T-helper 2 cell treated with Interferon-gamma antibody and Interleukin-4, amounts not matched to agents 100 ng/mL and 5 ng/mL, for 36 hours (primary cell): ENCODE measurements around the gene PPP6R2. TPM values are rescaled to one million over a fixed set of nuclear protein-coding genes. Genes with fewer than 3 reads are reported as not detected.
"Not testable (repeated sequence)": the region's sequence is repeated elsewhere in the genome, so short reads cannot be mapped to it uniquely, and the experiment has no call there.

ENCODE experiments used
- intact Hi-C: fragments of 100-400 bp; cut with micrococcal nuclease; formaldehyde crosslinking; loops from one replicate; pipeline ENCODE4 v1.15.1; 2023
- total RNA-seq: library from RNA; stranded (reverse); gene quantifications from 2 replicates; pipeline ENCODE4 v1.2.3, GENCODE V29; 2022

Gene PPP6R2
- total RNA-seq, 1 donor from 2014 or later, result 54.9 TPM

DNA sequence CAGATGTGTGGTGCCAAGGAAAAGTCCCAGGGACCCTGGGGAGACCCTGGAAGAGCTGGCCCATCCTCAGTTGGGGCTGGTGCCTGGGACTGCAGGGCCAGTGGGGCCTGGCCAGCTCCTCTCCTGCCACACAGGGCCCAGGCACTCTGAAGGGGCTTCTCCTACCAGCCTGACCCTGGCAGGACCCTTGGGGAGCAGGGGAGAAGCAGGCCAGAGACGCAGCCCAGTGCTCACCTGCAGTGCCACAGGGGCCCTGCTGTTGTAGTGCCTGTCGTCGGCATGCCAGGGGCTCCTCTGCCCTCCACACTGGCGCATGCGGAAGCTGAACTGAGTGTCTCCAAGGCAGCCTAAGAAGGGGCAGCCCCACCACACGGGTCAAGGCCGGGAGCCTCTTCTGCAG is 25.5 kb upstream of the PPP6R2 start:
- intact Hi-C loops, result no loop called here

GRCh38 chr22:50318356-50318697 is 24.8 kb upstream of the PPP6R2 start:
- intact Hi-C loops, result no loop called here

DNA sequence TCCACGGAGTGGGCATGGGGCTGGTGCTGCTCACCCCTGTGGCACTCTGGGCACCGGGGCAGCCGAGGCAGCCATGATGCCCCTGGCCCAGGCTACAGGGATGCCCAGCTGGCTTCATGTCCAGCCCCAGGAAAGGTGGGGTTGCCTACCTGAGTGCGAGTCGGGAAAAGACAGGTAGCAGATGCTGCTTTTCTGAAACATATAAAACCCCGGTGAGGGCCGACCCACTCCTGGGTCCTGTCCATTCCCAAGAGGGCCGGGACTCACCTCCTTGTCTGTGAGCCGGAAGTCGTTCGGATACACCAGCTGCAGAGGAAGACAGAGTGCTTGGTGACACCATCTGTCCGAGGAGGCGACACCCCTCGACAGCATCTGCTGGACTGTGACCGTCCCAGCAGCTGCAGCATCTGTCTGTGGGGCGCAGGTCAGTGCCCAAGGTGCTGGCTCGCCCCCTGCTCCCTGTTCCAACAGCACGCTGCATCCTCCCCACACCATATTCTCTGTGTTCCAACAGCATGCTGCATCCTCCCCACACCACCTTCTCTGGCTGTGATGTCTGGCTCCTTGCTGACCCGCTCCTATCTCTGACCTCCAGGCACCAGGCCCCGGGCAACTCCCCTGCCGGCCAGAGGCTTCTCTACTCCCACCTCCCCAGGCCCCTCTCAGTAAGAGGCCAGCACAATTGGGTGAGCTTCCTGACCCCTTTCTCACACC is 24.3 kb upstream of the PPP6R2 start:
- intact Hi-C loops, result no loop called here

GRCh38 chr22:50319503-50319951 is 23.6 kb upstream of the PPP6R2 start:
- intact Hi-C loops, result no loop called here

DNA sequence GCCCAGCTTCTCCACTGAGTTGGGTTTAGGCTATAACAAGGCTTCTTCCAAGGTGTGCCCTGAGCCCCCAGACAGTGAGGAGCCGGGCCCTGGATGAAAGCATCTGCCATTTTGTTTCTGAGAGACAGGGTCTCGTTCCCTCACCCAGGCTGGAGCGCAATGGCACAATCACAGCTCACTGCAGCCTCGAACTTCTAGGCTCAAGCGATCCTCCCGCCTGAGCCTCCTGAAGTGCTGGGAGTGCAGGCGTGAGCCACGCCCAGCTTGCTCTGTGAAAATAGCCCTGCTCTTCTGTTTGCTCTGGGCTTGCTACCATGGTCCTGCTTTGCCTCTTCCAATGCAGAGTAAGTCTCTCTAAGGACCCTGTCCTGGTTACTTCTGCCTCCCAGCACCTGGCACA is 23.0 kb upstream of the PPP6R2 start:
- intact Hi-C loops, result no loop called here

DNA sequence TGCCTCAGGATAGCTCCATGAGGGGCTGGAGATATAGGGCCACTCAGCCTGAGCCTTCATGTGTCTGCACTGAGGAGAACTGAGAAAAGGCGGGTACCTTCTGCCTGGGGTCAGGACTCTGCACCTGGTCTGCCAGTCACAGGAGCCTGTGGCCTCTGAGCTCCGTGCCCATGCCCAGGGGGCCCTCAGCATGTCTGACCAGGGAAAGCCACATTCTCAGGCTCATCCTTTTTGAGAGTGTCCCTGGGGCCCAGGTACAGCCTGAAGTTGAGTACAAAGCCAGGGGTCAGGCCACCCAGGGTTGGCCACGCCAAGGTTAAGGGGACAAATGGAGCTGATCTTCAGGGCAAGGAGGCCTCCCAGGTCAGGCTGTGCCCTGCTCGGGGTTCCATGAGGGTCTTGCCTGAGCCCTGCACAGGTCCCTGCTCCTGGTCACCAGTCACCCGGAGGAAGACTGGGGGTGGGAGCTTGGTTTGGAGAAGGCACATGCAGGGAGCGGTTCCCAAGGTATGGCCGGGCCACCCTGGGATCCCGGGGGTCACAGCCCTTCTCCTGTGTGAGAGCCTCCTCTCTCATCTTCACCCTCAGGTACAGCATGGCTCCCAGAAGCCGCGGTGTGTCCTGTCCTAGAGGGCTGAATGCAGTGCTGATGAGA is 22.3 kb upstream of the PPP6R2 start:
- intact Hi-C loops, result no loop called here

GRCh38 chr22:50322382-50323104 is 20.6 kb upstream of the PPP6R2 start:
- intact Hi-C loops, result not testable (repeated sequence)

GRCh38 chr22:50323900-50324299 is 19.2 kb upstream of the PPP6R2 start:
- intact Hi-C loops, result no loop called here

DNA sequence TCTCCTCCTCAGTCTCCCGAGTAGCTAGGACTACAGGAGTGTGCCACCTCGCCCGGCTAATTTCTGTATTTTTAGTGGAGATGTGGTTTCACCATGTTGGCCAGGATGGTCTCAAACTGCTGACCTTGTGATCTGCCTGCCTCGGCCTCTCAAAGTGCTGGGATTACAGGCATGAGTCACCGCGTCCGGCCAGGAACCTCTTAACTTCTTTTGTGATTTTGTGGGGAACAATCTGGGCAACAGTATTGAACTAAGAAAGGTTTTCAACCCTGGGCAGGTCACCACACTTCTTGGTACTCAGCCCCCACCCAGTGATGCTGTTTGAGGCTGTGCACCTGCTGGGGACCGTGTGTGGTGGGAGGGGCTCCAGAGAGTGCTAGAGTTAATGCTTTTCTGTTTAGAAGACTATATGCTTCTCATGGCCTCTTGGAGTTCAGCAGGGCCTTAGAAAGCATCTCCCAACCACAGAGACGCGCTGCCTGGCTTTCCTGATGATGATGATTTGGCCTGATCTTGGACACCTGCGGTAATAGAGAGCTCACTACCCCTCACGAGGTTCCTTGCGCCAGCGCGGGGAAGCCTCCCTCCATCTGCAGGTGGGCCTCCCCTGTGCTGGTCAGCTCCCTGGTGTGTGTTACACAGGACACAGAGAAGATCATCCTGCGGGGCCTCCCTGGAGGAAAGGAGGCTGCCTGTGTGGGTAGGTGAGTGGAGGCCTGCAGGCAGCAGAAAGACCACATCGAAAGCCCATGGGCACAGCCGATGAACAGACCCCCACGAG is 17.5 kb upstream of the PPP6R2 start:
- intact Hi-C loops, result loop anchor here (2.0 to 5.0 kb wide), 2 partner anchors 55 to 73 kb away; partner anchors contain the start of genes HDAC10 and MAPK11

DNA sequence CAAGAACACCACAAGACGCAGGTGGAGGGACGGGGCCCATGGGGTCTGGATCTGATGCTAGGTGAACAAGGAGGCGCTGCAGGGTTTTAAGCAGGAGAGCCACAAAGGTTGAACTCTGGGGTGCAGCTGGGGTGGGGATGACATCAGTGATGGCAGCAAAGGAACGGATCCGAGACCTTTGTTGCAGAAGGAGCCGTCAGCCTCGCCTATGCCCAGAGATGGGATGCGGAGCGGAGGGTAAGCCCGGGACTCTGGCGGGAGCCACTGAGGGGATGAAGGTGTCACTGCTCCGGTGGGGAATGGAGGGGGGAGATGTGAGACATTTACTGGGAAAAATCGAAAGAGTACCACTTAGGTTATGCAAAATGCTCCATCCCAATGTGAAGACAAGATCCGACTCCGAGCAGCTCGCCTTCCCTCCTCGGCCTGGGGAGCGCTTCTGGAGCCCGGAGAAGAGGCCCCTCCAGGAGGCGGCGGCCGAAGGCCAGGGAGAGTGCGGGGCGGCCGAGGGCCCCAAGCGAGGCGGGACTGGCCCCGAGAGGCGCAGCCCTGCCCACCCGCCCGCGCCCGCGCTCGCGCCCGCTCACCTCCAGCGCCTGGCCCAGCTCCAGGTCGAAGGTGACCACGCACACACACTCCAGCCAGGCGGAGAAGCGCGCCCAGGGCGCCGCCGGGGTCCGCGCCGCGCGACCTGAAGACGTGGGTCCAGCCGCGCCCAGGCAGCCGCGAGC is 16.7 kb upstream of the PPP6R2 start:
- intact Hi-C loops, result loop anchor here (2.0 to 5.0 kb wide), 2 partner anchors 56 to 74 kb away; partner anchors contain the start of genes HDAC10 and MAPK11

- intact Hi-C loops, result loop anchor here (2.0 to 5.0 kb wide), 2 partner anchors 56 to 75 kb away; partner anchors contain the start of genes HDAC10 and MAPK11
These were observed 16.0 kb upstream of the PPP6R2 start, which contains the start of gene DENND6B for GRCh38 chr22:50326956-50327710. TSS of gene DENND6B (minus strand) at chr22:50327012. CDS start at chr22:50326988, 24 bp downstream.

DNA sequence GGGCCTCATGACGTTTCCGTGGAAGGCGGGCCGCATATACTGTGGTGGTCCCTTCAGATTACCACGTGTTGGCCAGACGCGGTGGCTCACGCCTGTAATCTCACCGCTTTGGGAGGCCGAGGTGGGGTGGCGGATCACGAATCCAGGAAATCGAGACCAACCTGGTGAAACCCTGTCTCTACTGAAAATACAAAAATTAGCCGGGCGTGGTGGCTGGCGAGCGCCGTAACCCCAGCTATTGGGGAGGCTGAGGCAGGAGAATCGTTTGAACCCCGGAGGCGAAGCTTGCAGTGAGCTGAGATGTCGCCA is 15.5 kb upstream of the PPP6R2 start:
- intact Hi-C loops, result loop anchor here (2.0 to 5.0 kb wide), 2 partner anchors 57 to 75 kb away; partner anchors contain the start of genes HDAC10 and MAPK11

- intact Hi-C loops, result loop anchor here (5.0 kb wide), 1 partner anchor 77 kb away; the partner anchor contains the start of gene HDAC10
These were observed 13.9 kb upstream of the PPP6R2 start for GRCh38 chr22:50329236-50329635.

DNA sequence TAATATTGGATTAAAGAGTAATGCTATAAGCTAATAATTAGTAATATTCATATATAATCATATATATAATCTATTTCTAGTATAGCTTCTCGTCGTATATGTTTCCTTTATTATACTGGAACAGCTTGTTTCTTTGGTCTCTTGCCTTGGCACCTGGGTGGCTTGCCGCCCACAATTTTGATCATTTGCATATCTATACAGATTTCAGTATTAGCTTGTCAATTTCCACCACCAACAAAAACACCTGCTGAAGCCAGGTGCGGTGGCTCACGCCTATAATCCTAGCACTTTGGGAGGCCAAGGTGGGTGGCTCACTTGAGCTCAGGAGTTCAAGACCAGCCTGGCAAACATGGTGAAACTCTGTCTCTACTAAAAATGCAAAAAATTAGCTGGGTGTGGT is 8.7 kb upstream of the PPP6R2 start:
- intact Hi-C loops, result not testable (repeated sequence)

DNA sequence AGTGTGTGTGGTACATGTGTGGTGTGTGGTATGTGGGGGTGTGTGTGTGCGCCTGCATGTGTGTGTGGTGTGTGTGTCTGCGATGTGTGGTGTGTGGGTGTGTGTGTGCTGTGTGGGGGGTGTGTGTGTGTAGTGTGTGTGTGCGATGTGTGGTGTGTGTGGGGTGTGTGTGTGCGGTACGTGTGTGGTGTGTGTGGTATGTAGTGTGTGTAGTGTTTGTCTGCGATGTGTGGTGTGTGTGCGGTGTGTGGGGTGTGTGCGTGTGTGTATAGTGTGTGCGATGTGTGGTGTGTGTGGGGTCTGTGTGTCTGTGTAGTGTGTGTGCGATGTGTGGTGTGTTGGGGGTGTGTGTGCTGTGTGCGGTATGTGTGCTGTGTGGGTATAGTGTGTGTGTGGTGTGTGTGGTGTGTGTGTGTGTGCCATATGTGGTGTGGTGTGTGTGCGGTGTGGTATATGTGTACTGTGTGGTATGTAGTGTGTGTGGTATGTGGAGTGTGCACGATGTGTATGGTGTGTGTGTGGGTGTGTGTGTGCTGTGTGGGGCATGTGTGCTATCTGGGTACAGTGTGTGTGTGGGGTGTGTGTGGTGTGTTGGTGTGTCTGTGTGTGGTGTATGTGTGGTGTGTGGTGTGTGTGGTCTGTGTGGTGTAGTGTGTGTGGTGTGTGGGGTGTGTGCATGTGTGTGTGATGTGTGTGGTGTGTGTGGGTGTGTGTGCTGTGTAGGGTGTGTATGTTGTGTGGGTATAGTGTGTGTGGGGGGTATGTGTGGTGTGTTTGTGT is 5.7 kb upstream of the PPP6R2 start:
- intact Hi-C loops, result no loop called here

GRCh38 chr22:50338042-50338573 is 5.0 kb upstream of the PPP6R2 start:
- intact Hi-C loops, result no loop called here

GRCh38 chr22:50338860-50339462 is 4.2 kb upstream of the PPP6R2 start:
- intact Hi-C loops, result no loop called here
